Endodermal cell (in vitro differentiated cells): ENCODE measurements around the gene HEPN1. TPM values are rescaled to one million over a fixed set of nuclear protein-coding genes. Genes with fewer than 3 reads are reported as not detected.

Experiments used
- DNase-seq: peaks from one replicate; pipeline ENCODE4 v3.0.0-alpha.2; 2017
- H3K27ac ChIP-seq: 2 replicates; pipeline ENCODE4 v1.5.1; 2013; ENCODE audit warnings: mild to moderate bottlenecking, low read depth, low read length, moderate library complexity
- H3K27me3 ChIP-seq: 2 replicates; pipeline ENCODE4 v1.6.1; 2013; ENCODE audit warnings: mild to moderate bottlenecking, low read length, moderate library complexity; ENCODE audit not compliant: insufficient read depth, control insufficient read depth, poor library complexity, severe bottlenecking
- H3K36me3 ChIP-seq: 2 replicates; pipeline ENCODE4 v1.7.0; 2013; ENCODE audit warnings: mild to moderate bottlenecking, low read length, moderate library complexity; ENCODE audit not compliant: control insufficient read depth, insufficient read depth
- H3K4me1 ChIP-seq: one replicate; pipeline ENCODE4 v1.7.0; 2013; ENCODE audit warnings: low read length; ENCODE audit not compliant: control insufficient read depth, insufficient read depth
- H3K4me3 ChIP-seq: 2 replicates; pipeline ENCODE4 v1.5.1; 2013; ENCODE audit warnings: mild to moderate bottlenecking, low read length, moderate library complexity
- H3K9ac ChIP-seq: 2 replicates; pipeline ENCODE4 v1.6.1; 2013; ENCODE audit warnings: mild to moderate bottlenecking, low read length, moderate library complexity; ENCODE audit not compliant: poor library complexity, severe bottlenecking; ENCODE audit errors: extremely low read depth
- H3K9me3 ChIP-seq: 2 replicates; pipeline ENCODE4 v1.6.1; 2013; ENCODE audit warnings: mild to moderate bottlenecking, low read length, moderate library complexity; ENCODE audit not compliant: control insufficient read depth
- H3K27ac Mint-ChIP-seq: 2 replicates; pipeline ENCODE4 v1.8.0; 2020; ENCODE audit warnings: mixed read lengths
- H3K27me3 Mint-ChIP-seq: 2 replicates; pipeline ENCODE4 v1.8.0; 2021; ENCODE audit warnings: mild to moderate bottlenecking, mixed read lengths; ENCODE audit not compliant: insufficient read depth
- H3K36me3 Mint-ChIP-seq: 2 replicates; pipeline ENCODE4 v1.8.0; 2020; ENCODE audit warnings: low read depth, mixed read lengths
- H3K4me1 Mint-ChIP-seq: 2 replicates; pipeline ENCODE4 v1.8.0; 2020; ENCODE audit warnings: mixed read lengths
- H3K4me3 Mint-ChIP-seq: 2 replicates; pipeline ENCODE4 v1.8.0; 2020; ENCODE audit warnings: mild to moderate bottlenecking, moderate library complexity, mixed read lengths
- H3K9me3 Mint-ChIP-seq: 2 replicates; pipeline ENCODE4 v1.8.0; 2020; ENCODE audit warnings: mild to moderate bottlenecking, mixed read lengths
- CTCF ChIP-seq: fragments of 200-600 bp; sonication (generic); conservative IDR thresholded peaks from 2 replicates; pipeline ENCODE4 v1.5.0; 2021; ENCODE audit warnings: antibody characterized with exemption, mild to moderate bottlenecking
- WGBS, 2 experiments: methylation state at CpG; one replicate each; pipeline versions ENCODE4 v1.1.5 to v1.1.7; 2013; ENCODE audit warnings: missing lambda C conversion rate in 2 of 2, mixed read lengths in 1 of 2; ENCODE audit not compliant: insufficient coverage in 1 of 2, insufficient read length in 1 of 2; 5-methylcytosine and 5-hydroxymethylcytosine counted together
- total RNA-seq, 2 donors: library from RNA; stranded (reverse); fragmentation: NEBNext Ultra II Directional in 1 of 2; extraction: Animal tissue kit (Norgen Biotek cat#: 25700) in 1 of 2; gene quantifications; 2 replicates in 1 of 2; 3 replicates in 1 of 2; pipeline ENCODE4 v1.2.1, GENCODE V29; 2021

HEPN1 gene
- total RNA-seq, 2 donors from 2014 or later: not detected

GRCh38 chr11:124882339-124883071 lies 36.5 kb upstream of the HEPN1 start:
- H3K9ac ChIP-seq: no peak overlapping the region
- peak; percentile 47 for DNase-seq
- peaks cover 6% of the 10 kb centered on the region for H3K4me1 Mint-ChIP-seq

GRCh38 chr11:124884340-124884739 lies 34.7 kb upstream of the HEPN1 start:
- H3K27ac ChIP-seq: no peak overlapping the region
- Mint-ChIP-seq H3K4me1 (no peaks in the 10 kb centered on the region), H3K4me3 (no peak overlapping the region), H3K27ac (no peak overlapping the region), H3K27me3 (peaks cover 39% of the 10 kb centered on the region), H3K9me3 (no peaks in the 10 kb centered on the region), H3K36me3 (peaks cover 1% of the 10 kb centered on the region)
- H3K9me3 ChIP-seq: no peaks in the 10 kb centered on the region
- no peak overlapping the region for H3K4me3 ChIP-seq
- 100% methylated on average over 1 of the region's 1 CpG; no CpG with 5 or more reads in 1 of the 2 experiments for WGBS, 2 experiments
- peaks cover 22% of the 10 kb centered on the region for H3K27me3 ChIP-seq
- no peaks in the 10 kb centered on the region for H3K36me3 ChIP-seq
- no peak for TF ChIP-seq CTCF
- peak; percentile 32 for DNase-seq
- no peaks in the 10 kb centered on the region for H3K4me1 ChIP-seq
- H3K9ac ChIP-seq: no peak overlapping the region

More at GRCh38 chr11:124882339-124883071, 36.5 kb upstream of the HEPN1 start:
- Histone ChIP-seq H3K27ac (no peak overlapping the region), H3K27me3 (peaks cover 10% of the 10 kb centered on the region), H3K4me3 (no peak overlapping the region), H3K4me1 (no peaks in the 10 kb centered on the region), H3K36me3 (no peaks in the 10 kb centered on the region), H3K9me3 (no peaks in the 10 kb centered on the region)
- Mint-ChIP-seq H3K9me3 (no peaks in the 10 kb centered on the region), H3K4me3 (no peak overlapping the region), H3K27me3 (peaks cover 31% of the 10 kb centered on the region), H3K36me3 (peaks cover 2% of the 10 kb centered on the region), H3K27ac (no peak overlapping the region)
- 87% methylated on average over 7 to 11 of the region's 11 CpGs for WGBS, 2 experiments
- TF ChIP-seq CTCF: no peak

GRCh38 chr11:124884869-124885479 lies 34.1 kb upstream of the HEPN1 start:
- Mint-ChIP-seq H3K27me3 (peaks cover 44% of the 10 kb centered on the region), H3K9me3 (no peaks in the 10 kb centered on the region), H3K4me1 (no peaks in the 10 kb centered on the region), H3K4me3 (no peak overlapping the region), H3K27ac (no peak overlapping the region), H3K36me3 (no peaks in the 10 kb centered on the region)
- peaks cover 28% of the 10 kb centered on the region for H3K27me3 ChIP-seq
- H3K27ac ChIP-seq: no peak overlapping the region
- peak; percentile 21 for DNase-seq
- H3K4me1 ChIP-seq: no peaks in the 10 kb centered on the region
- TF ChIP-seq CTCF: no peak
- no peak overlapping the region for H3K9ac ChIP-seq
- H3K9me3 ChIP-seq: no peaks in the 10 kb centered on the region
- H3K36me3 ChIP-seq: no peaks in the 10 kb centered on the region
- no peak overlapping the region for H3K4me3 ChIP-seq
- WGBS, 2 experiments: 82 to 92% methylated on average over 2 to 5 of the region's 5 CpGs
